IPS DF 4.7 (cell line): ENCODE measurements around the gene VAMP5.
A peak's percentile ranks its signal among the peaks of the same experiment; 100 is the strongest.
"Not testable (repeated sequence)": the region's sequence is repeated elsewhere in the genome, so short reads cannot be mapped to it uniquely, and the experiment has no call there.

Experiments
- DNase-seq: peaks from one replicate; pipeline ENCODE4 v3.0.0-alpha.2; 2013; ENCODE audit warnings: low spot score; ENCODE audit errors: extremely low read depth

The VAMP5 gene

DNA sequence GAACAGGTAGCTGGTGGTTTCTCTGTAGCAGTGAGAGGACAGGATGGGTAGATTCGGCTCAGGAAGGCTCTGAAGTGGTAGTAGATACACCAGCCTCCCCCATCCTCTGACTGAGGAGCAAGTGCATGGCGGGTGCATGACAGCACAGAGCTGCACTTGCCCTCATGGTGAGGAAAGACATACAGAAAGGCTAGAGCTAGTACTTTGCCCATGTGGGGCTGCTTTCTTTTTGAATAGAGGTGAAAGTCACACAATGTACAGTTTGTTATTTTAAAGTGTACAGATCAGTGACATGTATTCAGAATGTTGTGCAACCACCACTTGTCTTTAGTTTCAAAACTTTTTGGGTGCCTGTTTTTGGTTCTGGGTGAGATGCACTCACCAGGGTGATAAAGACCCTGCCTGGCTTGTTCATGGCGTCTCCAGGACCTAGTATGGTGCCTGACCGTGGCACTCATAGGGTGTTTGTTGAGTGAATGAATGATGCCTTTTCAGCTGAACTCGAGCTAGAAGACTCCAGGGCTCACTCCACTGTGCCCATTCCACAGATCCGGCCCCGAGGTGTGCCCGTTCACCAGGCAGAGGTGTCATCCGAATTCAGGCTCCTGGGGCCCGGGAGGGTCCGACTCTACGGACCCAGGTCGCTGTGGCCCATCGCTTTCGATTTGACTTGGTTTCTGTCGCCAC lies 421 bp upstream of the VAMP5 start:
- DNase-seq = no peak

- DNase-seq = no peak
These were observed 888 bp downstream of the VAMP5 start for GRCh38 chr2:85584857-85585780.

DNA sequence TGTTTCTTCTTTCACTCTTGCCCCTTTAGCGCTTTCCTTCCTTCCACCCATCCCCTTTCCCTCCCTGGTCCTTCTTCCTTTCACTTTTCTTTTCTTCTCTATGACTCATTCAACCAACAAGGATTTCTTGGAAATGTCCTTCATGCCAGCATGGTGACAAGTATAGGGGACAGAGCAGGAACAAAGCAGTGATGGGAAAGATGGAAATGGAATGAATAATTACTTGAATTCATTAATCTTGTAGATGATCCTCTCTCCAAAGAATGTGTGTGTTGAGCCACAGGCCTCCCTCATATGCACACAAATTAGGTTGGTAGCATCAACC lies 1.5 kb downstream of the VAMP5 start:
- DNase-seq = no peak

- no peak for DNase-seq
These were observed 4.0 kb downstream of the VAMP5 start for GRCh38 chr2:85588236-85588635.

DNA sequence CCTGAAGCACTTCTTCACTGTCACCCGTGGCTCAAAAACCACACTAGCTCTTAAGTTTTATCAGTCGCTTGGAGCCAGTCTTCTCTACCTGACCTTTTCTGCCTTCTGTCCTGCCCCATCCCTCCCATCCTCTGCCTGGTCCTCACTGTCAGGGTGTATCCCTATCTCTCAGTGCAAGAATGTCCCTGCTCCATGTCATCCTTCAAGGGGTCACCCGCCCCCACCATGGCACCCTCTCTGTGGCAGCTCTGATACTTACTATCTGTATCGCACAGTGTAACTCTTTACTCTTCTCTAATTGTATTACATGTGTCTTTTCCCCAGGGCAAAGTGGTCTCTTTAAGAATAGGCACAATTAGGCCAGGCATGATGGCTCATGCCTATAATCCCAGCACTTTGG lies 4.4 kb downstream of the VAMP5 start:
- no peak for DNase-seq

DNA sequence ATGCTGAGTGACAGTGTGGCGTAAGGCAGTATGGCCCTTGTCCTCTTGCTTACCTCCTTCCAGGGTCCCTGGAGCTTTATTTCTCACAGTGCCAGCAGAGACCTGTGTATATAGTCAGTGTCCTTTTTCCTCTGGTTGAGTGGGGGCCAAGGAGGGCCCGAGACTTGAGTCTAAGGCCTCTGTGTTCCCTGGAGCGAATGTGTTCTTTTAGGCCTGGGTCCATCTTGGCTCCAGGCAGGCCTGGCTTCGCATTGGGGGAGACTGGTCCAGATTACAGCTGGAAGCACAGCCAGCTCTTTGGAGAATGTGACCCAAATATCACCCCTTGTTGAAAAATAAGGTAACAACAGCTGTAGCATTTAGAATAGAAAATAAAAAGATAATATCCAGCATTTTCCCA lies 5.0 kb downstream of the VAMP5 start:
- DNase-seq = no peak

DNA sequence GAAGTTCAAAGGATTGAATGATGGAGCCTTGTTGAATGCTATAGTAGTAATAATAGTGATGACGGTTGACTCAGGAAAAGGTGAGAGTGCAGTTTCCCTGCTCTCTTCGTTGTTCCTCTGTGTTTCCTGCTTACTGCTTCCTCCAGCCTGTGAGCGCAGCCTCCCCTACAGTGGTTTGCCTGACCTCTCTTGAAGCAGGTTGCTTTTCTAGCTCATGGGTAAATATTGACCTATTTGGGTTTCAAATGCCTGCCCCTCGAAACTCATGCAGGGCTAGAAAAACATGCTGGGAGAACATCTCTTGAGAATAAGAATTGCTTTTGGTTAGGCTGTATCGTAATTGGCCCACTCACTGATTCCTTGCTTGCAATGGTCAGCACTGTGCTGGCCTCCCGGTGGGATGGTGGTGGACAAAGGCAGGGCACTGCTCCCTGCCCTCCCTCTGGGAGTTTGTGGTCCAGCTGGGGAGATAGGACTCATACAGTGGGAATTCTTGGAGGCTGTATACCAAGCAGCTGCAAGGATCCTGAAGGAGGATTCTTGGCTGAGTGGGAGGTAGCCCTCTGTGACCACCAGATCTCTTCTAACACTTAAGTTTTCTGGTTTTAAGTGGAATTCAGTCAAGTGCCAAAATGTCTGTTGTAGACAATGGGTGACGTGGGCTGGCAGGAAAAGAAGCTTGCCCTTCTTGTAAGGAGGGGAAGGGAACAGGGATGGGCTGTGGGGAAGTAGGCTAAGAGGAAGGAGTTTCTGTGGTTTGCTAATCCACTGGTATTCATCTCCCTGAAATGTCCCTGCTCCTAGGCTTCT lies 6.0 kb downstream of the VAMP5 start:
- no peak for DNase-seq

GRCh38 chr2:85590950-85591349 lies 6.7 kb downstream of the VAMP5 start:
- DNase-seq = no peak

DNA sequence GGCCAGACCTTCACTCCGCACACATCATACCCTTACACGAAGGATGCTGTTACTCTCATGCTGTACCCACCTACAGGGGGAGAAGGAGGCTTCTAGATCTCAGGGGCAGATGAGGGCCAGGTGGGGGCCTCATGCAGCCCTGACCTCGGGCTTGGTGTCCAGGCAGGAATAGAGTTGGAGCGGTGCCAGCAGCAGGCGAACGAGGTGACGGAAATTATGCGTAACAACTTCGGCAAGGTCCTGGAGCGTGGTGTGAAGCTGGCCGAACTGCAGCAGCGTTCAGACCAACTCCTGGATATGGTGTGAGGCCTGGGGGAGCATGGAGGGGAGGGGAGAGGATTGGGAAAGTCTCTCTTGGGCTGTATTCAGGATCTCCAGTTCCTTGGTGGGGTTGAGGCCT lies 7.3 kb downstream of the VAMP5 start:
- DNase-seq = no peak

- not testable (repeated sequence) for DNase-seq
These were observed 8.1 kb downstream of the VAMP5 start for GRCh38 chr2:85592299-85592698.

GRCh38 chr2:85593023-85593422 lies 8.8 kb downstream of the VAMP5 start:
- no peak for DNase-seq

DNA sequence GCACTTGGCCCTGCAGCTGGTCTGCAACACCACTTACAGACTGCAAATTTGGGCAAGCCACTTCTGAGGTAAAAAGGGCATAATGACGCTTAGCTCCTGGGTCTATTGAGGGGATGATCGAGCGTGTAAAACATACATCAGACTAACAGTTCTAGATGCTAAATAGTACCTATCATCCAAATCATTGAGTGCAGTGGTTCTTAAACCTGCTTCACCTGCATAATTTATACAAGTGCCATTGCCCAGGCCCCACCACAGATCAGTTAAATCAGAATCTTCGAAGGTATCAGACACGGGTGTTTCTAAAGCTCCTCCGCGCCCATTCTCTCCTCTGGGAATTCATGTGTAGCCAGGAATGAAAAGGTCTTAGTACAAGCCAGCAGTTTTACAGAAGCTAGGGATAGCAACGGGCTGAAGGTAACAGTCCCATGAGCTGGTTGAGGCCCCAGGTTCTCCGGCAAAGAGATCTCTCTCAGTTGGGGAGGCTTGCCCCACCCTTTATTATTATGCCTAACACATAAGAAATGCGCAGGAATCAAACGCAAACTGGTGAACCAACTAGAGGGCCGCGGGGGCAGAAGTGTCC lies 10.6 kb downstream of the VAMP5 start:
- DNase-seq = no peak

- peak; percentile 97 for DNase-seq
These were observed 11.2 kb downstream of the VAMP5 start, which contains the start of gene RNF181 for GRCh38 chr2:85595301-85596025. Gene RNF181 (plus strand): TSS chr2:85595745. CDS start chr2:85595764, 19 bp downstream.

GRCh38 chr2:85596026-85596333 lies 11.7 kb downstream of the VAMP5 start:
- DNase-seq = no peak

DNA sequence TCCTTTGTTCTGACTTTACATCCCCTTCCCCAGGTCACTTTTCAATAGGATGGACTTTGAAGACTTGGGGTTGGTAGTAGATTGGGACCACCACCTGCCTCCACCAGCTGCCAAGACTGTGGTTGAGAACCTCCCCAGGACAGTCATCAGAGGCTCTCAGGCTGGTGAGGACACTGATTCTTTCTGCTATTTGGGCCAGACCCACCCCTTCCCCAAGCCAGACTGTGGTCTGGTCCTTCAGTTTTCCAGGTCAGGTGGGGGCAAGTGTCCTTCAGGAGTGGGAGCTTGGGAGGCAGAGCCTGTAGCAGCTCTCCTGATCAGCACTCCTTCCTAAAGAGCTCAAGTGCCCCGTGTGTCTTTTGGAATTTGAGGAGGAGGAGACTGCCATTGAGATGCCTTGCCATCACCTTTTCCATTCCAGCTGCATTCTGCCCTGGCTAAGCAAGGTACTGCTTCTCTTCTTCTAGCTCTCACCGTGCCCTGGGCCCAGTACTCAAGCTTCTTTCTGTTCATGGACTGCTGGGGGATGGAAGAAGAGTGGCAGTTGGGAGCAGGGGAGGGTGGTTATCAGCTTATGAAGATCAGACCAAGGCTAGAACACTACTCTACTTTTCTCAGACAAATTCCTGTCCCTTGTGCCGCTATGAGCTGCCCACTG lies 12.4 kb downstream of the VAMP5 start:
- DNase-seq = no peak

DNA sequence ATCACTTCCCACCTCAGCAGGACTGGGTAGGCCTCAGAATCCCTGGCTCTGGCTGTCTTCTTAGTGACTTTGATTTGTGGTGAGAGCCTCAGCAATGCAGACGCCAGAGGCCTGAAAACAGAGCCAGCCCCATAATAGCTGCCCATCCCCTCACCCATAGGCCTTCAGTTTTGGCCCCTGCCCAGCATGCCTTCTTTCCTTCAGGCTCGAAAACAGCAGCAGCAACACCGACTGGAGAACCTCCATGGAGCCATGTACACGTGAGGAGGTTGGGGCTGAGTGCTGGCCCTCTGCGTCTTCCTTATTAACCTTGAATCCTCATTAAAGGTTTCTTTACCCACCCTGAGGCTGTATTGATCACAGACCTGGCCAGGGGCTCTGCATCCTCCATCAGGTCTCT lies 13.0 kb downstream of the VAMP5 start:
- DNase-seq = no peak

GRCh38 chr2:85598594-85599340 lies 14.5 kb downstream of the VAMP5 start:
- DNase-seq = no peak

DNA sequence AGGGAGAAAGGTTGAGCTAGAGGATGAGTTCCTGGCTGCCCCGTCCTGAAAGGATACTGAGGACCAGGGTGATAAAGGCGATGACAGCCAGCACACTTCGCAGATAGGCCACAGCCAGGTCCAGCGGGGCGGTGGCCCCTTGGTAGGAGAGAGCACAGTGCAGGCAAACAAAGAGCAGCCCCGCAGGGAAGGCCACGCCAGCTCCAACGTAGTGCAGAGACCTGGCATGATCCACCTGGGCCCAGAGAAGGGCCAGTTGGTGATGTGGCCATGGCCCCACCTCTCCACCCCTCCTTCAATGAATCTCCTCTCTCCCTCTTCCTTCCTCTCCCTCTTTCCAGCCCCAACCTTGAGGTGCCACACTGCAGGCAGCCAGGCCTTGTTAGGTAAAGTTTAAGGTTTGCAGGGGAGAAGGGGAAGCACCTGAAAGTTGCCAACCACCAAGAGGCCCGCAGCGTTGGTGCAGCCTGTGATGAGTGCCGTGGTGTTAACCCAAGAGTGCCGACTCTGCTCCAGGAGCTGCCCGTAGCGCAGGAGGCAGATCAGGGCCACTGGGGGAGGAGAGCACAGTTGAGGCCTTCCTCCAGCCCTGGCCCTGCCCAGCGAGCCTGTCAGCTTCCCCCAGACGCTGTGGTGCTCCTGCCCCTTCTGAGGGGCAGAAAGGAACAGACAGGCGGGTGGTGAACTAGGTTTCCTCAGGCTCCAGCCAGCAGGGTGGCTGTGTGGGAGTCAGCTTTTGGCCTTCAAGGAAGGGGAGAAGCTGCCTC lies 15.4 kb downstream of the VAMP5 start:
- no peak for DNase-seq

DNA sequence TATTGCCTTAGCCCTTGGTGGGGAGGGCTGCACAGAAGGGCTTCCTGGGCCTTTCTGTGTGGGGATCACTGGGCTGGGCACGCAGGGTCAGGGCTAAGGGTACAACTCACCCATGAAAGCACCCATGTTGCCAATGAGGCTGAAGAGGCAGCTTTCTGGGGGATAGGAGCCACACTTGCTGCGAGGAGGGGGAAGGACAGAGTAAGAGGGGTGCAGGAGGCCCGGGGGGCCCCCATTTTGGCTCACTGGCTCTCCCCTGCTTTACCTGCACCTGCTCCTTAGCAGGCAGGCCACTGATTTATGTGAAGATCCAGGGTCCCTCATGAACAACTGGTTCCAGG lies 16.0 kb downstream of the VAMP5 start:
- DNase-seq = no peak
